GM12891 (cell line): ENCODE measurements around the gene NCOR1.

Experiments used
- POLR2A ChIP-seq: IDR thresholded peaks from 2 replicates; pipeline ENCODE4 v1.6.1; 2011; ENCODE audit warnings: low read depth, low read length, control low read depth
- POLR2AphosphoS5 ChIP-seq: IDR thresholded peaks from 2 replicates; pipeline ENCODE4 v1.6.1; 2011; ENCODE audit warnings: low read depth, low read length, control low read depth
- POU2F2 ChIP-seq: IDR thresholded peaks from 2 replicates; pipeline ENCODE4 v1.6.1; 2011; ENCODE audit warnings: low read depth, mild to moderate bottlenecking, control low read depth, low read length, moderate library complexity
- TAF1 ChIP-seq: IDR thresholded peaks from 2 replicates; pipeline ENCODE4 v1.6.1; 2011; ENCODE audit warnings: low read depth, low read length, control low read depth

DNA sequence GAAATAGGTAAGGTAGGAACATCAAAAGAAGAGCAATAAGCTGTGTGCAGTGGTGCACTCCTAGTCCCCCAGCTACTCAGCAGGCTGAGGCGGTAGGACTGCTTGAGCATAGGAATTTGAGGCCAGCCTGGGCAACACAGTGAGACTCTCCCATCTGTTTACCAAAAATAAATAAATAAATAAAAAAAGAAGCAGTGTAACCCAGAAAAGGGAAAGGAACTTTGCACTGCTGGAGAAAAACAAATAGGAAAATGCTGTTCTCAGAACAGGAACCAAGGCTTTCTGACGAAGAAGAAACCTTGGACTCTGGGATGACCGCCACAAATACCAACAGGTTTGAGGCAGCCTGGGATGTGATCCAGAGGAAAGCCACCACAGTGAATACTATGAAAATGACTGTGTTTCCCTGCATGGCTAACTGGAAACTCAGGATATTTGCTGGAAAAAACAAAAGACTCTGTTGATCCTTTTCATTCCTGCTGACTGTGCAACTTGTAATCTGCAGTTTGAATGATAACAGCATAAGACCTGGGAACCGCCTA is 174.6 kb downstream of the NCOR1 start:
- TF ChIP-seq POLR2A = no peak
- no peak for TF ChIP-seq POU2F2
- TF ChIP-seq TAF1 = no peak
- no peak for TF ChIP-seq POLR2AphosphoS5
